MM.1S (cell line): ENCODE measurements around the gene IFRD1.

Source experiments
- EZH2 ChIP-seq: fragments of 300-600 bp; sonication (generic); optimal IDR thresholded peaks from 2 replicates; pipeline ENCODE3; 2017; ENCODE audit warnings: low read depth, mild to moderate bottlenecking, antibody characterized with exemption, low read length, mixed read lengths
- EZH2phosphoT487 ChIP-seq: fragments of 300-600 bp; sonication (generic); IDR thresholded peaks from 2 replicates; pipeline ENCODE4 v1.6.1; 2018; ENCODE audit warnings: antibody characterized with exemption, low read length
- TF ChIP-seq, protein P1 (sequence below): fragments of 300-600 bp; sonication (generic); IDR thresholded peaks from 2 replicates; pipeline ENCODE4 v1.5.1; 2016; ENCODE audit warnings: antibody characterized with exemption, low read length, mixed read lengths

GRCh38 chr7:112449902-112450806, at the start of gene IFRD1:
- no peak for TF ChIP-seq EZH2
- TF ChIP-seq, protein P1, sequence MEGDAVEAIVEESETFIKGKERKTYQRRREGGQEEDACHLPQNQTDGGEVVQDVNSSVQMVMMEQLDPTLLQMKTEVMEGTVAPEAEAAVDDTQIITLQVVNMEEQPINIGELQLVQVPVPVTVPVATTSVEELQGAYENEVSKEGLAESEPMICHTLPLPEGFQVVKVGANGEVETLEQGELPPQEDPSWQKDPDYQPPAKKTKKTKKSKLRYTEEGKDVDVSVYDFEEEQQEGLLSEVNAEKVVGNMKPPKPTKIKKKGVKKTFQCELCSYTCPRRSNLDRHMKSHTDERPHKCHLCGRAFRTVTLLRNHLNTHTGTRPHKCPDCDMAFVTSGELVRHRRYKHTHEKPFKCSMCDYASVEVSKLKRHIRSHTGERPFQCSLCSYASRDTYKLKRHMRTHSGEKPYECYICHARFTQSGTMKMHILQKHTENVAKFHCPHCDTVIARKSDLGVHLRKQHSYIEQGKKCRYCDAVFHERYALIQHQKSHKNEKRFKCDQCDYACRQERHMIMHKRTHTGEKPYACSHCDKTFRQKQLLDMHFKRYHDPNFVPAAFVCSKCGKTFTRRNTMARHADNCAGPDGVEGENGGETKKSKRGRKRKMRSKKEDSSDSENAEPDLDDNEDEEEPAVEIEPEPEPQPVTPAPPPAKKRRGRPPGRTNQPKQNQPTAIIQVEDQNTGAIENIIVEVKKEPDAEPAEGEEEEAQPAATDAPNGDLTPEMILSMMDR: no peak
- no peak for TF ChIP-seq EZH2phosphoT487
